Measurements from ENCODE around the gene GNAS.

The GNAS gene

GRCh38 chr20:58953050-58953449, 100.5 kb downstream of the GNAS start:
- TF ChIP-seq GATA3 (IDR thresholded peaks at IDR 0.05; ENCODE audit: low read depth, low read length) (no peak), GATA2 (IDR thresholded peaks at IDR 0.05; ENCODE audit: low read depth, low read length) (no peak)

GRCh38 chr20:58956078-58956477, 103.6 kb downstream of the GNAS start:
- TF ChIP-seq GATA2 (IDR thresholded peaks at IDR 0.05; ENCODE audit: low read depth, low read length) (no peak), GATA3 (IDR thresholded peaks at IDR 0.05; ENCODE audit: low read depth, low read length) (no peak)

GRCh38 chr20:58959652-58960051, 107.1 kb downstream of the GNAS start:
- TF ChIP-seq GATA3 (IDR thresholded peaks at IDR 0.05; ENCODE audit: low read depth, low read length) (no peak), GATA2 (IDR thresholded peaks at IDR 0.05; ENCODE audit: low read depth, low read length) (no peak)
